KMS-11 (cell line): ENCODE measurements around the gene RIOK1.

Experiments
- H2AFZ ChIP-seq: fragments of 200-600 bp; sonication (generic); 2 replicates; pipeline ENCODE4 v1.6.1; 2016; ENCODE audit warnings: antibody characterized with exemption, mixed run types, low read depth
- H3K27ac ChIP-seq: fragments of 200-600 bp; sonication (generic); 2 replicates; pipeline ENCODE4 v1.6.1; 2016; ENCODE audit warnings: mild to moderate bottlenecking, mixed run types
- H3K27me3 ChIP-seq: fragments of 200-600 bp; sonication (generic); 2 replicates; pipeline ENCODE4 v1.6.1; 2017; ENCODE audit warnings: mild to moderate bottlenecking, low read depth, mixed run types, moderate library complexity; ENCODE audit not compliant: insufficient read depth
- H3K36me3 ChIP-seq: fragments of 200-600 bp; sonication (generic); 2 replicates; pipeline ENCODE4 v1.6.1; 2017; ENCODE audit warnings: mild to moderate bottlenecking, mixed run types; ENCODE audit not compliant: insufficient read depth
- H3K4me1 ChIP-seq: fragments of 200-600 bp; sonication (generic); 2 replicates; pipeline ENCODE4 v1.6.1; 2016; ENCODE audit warnings: mild to moderate bottlenecking, low read depth, mixed run types; ENCODE audit not compliant: poor library complexity, severe bottlenecking
- H3K4me2 ChIP-seq: fragments of 200-600 bp; sonication (generic); 2 replicates; pipeline ENCODE4 v1.7.0; 2016; ENCODE audit warnings: mild to moderate bottlenecking, mixed run types
- H3K4me3 ChIP-seq: fragments of 200-600 bp; sonication (generic); IDR thresholded peaks from 2 replicates; pipeline ENCODE4 v1.6.1; 2017; ENCODE audit warnings: low read depth, low read length, mixed read lengths; ENCODE audit not compliant: insufficient read depth
- H3K79me2 ChIP-seq: fragments of 200-600 bp; sonication (generic); 2 replicates; pipeline ENCODE4 v1.6.1; 2016; ENCODE audit warnings: low read depth, mixed run types; ENCODE audit not compliant: insufficient read depth
- H3K9ac ChIP-seq: fragments of 200-600 bp; sonication (generic); 2 replicates; pipeline ENCODE4 v1.6.1; 2016; ENCODE audit warnings: mild to moderate bottlenecking, mixed run types
- H4K20me1 ChIP-seq: fragments of 200-600 bp; sonication (generic); 2 replicates; pipeline ENCODE4 v1.6.1; 2016; ENCODE audit warnings: mild to moderate bottlenecking, mixed run types; ENCODE audit not compliant: insufficient read depth
- TF ChIP-seq, protein P1 (sequence below): fragments of 200-600 bp; sonication (generic); conservative IDR thresholded peaks from 2 replicates; pipeline ENCODE4 v1.6.1; 2017; ENCODE audit warnings: low read depth, mild to moderate bottlenecking, antibody characterized with exemption, low read length, moderate library complexity, mixed read lengths

The RIOK1 gene

DNA sequence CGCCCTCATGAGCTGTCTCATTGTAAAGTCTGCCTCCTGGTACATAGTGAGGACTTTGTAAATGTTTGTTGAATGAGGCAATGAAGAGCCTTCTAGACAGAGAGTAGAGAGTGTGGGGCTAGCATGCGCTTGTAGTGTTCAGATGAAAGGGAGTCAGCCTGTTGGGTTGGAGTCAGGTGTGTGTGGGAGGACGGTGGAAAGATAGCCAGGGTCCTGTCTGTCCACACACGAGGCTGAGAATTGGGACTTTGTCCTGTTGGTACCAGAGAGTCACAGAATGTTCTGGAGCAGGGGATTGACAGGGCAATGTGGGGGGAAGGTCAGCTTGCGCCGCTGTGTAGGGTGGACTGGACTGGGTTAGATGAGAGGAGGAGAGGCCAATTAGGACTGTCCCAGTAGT is 58.6 kb downstream of the RIOK1 start:
- Histone ChIP-seq H3K4me3 (no peak overlapping the region), H3K4me2 (no peak overlapping the region), H3K79me2 (no peaks in the 10 kb centered on the region)

DNA sequence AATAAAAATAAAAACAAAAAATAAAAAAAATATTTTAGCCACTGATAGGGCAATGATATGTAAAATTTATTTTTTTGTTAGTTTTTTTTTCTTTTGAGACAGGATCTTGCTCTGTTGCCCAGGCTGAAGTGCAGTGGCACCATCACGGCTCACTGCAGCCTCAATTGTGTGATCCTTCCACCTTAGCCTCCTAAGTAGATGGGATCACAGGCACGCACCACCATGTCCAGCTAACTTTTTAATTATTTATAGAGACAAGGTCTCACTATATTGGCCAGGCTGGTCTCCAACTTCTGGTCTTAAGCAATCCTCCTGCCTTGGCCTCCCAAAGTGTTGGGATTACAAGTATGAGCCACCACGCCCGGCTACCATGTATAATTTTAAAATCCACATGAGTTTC is 59.4 kb downstream of the RIOK1 start:
- no peaks in the 10 kb centered on the region for H4K20me1 ChIP-seq
- no peak overlapping the region for H3K4me3 ChIP-seq
- no peaks in the 10 kb centered on the region for H3K79me2 ChIP-seq
- TF ChIP-seq, protein P1, sequence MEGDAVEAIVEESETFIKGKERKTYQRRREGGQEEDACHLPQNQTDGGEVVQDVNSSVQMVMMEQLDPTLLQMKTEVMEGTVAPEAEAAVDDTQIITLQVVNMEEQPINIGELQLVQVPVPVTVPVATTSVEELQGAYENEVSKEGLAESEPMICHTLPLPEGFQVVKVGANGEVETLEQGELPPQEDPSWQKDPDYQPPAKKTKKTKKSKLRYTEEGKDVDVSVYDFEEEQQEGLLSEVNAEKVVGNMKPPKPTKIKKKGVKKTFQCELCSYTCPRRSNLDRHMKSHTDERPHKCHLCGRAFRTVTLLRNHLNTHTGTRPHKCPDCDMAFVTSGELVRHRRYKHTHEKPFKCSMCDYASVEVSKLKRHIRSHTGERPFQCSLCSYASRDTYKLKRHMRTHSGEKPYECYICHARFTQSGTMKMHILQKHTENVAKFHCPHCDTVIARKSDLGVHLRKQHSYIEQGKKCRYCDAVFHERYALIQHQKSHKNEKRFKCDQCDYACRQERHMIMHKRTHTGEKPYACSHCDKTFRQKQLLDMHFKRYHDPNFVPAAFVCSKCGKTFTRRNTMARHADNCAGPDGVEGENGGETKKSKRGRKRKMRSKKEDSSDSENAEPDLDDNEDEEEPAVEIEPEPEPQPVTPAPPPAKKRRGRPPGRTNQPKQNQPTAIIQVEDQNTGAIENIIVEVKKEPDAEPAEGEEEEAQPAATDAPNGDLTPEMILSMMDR: no peak
- H3K36me3 ChIP-seq: no peaks in the 10 kb centered on the region
- H2AFZ ChIP-seq: no peak overlapping the region
- no peak overlapping the region for H3K4me2 ChIP-seq
- no peaks in the 10 kb centered on the region for H3K27me3 ChIP-seq
- H3K9ac ChIP-seq: no peak overlapping the region
- no peak overlapping the region for H3K27ac ChIP-seq
- H3K4me1 ChIP-seq: no peaks in the 10 kb centered on the region

More for the DNA sequence above, 58.6 kb downstream of the RIOK1 start:
- no peaks in the 10 kb centered on the region for H3K36me3 ChIP-seq
- no peaks in the 10 kb centered on the region for H3K27me3 ChIP-seq
- TF ChIP-seq, protein P1: no peak
- H4K20me1 ChIP-seq: no peaks in the 10 kb centered on the region
- no peak overlapping the region for H2AFZ ChIP-seq
- no peaks in the 10 kb centered on the region for H3K4me1 ChIP-seq
- no peak overlapping the region for H3K9ac ChIP-seq
- no peak overlapping the region for H3K27ac ChIP-seq

DNA sequence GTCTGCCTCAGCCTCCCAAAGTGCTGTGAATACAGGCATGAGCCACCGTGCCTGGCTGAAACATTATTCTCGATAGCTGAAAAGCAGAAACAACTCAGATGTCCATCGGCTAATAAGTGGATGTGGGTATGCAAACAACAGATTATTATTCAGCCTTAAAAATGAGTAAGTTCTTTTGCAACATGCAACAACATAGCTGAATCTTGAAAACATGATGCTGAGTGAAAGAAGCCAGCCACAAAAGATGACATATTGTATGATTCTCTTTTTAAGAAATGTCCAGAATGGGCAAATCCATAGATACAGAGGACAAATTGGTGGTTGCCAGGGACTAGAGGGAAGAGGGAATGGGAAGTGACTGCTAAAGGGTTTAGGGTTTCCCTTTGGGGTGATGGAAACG is 61.7 kb downstream of the RIOK1 start:
- H3K27ac ChIP-seq: no peak overlapping the region
- no peak overlapping the region for H2AFZ ChIP-seq
- no peak overlapping the region for H3K4me2 ChIP-seq
- TF ChIP-seq, protein P1: no peak
- H3K4me3 ChIP-seq: no peak overlapping the region
- H3K79me2 ChIP-seq: no peaks in the 10 kb centered on the region
- H3K9ac ChIP-seq: no peak overlapping the region
- H4K20me1 ChIP-seq: no peaks in the 10 kb centered on the region
- H3K4me1 ChIP-seq: no peaks in the 10 kb centered on the region
- H3K27me3 ChIP-seq: no peaks in the 10 kb centered on the region
- no peaks in the 10 kb centered on the region for H3K36me3 ChIP-seq

DNA sequence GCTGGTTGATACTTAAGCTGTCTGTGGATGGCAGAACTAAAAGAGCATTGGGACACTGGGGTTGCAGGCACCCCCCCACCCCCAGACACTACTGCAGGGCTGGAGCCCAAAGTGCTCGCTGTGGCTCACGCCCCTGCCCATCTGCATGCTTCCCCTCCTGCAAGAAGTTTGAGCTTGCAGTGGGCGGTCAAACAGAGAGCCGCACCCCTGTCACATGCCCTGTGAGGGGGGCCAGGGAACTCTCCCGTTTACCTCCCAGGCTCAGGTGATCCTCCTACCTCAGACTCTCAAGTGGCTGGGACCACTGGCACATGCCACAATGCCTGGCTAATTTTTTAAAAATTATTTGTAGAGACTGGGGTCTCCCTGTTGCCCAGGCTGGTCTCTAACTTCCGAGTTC is 63.3 kb downstream of the RIOK1 start:
- Histone ChIP-seq H3K4me1 (no peaks in the 10 kb centered on the region), H3K27me3 (no peaks in the 10 kb centered on the region), H3K27ac (no peak overlapping the region), H3K4me3 (no peak overlapping the region), H3K36me3 (no peaks in the 10 kb centered on the region), H3K4me2 (no peak overlapping the region), H3K79me2 (no peaks in the 10 kb centered on the region), H3K9ac (no peak overlapping the region), H4K20me1 (no peaks in the 10 kb centered on the region), H2AFZ (no peak overlapping the region)
- TF ChIP-seq, protein P1: no peak
